Ascending aorta (tissue), 2 donors: ENCODE data around the gene HOXC11. TPM values are rescaled to one million over a fixed set of nuclear protein-coding genes. Genes with fewer than 3 reads are reported as not detected.
A peak's percentile ranks its signal among the peaks of the same experiment; 100 is the strongest.

Experiments
- DNase-seq, 2 donors: peaks; one replicate each; pipeline ENCODE4 v3.0.0-alpha.2; 2019; ENCODE audit warnings: low spot score in 2 of 2
- H3K27ac ChIP-seq, 2 donors: fragments of 200-600 bp; sonication (generic); one replicate each; pipeline ENCODE4 v1.5.1; 2016 to 2017; ENCODE audit warnings: mild to moderate bottlenecking in 1 of 2
- H3K27me3 ChIP-seq: fragments of 200-600 bp; sonication (generic); one replicate; pipeline ENCODE4 v1.5.1; 2017
- H3K36me3 ChIP-seq, 2 donors: fragments of 200-600 bp; sonication (generic); one replicate each; pipeline ENCODE4 v1.5.1; 2016
- H3K4me1 ChIP-seq, 2 donors: fragments of 200-600 bp; sonication (generic); one replicate each; pipeline ENCODE4 v1.5.1; 2016 to 2017; ENCODE audit warnings: mild to moderate bottlenecking in 1 of 2
- H3K4me3 ChIP-seq, 2 donors: fragments of 200-600 bp; sonication (generic); one replicate each; pipeline ENCODE4 v1.5.1; 2016 to 2017; ENCODE audit warnings: mild to moderate bottlenecking in 1 of 2
- H3K9me3 ChIP-seq, 2 donors: fragments of 200-600 bp; sonication (generic); one replicate each; pipeline ENCODE4 v1.5.1; 2016
- CTCF ChIP-seq, 3 experiments: fragments of 200-600 bp in 2 of 3; fragments of 450-650 bp in 1 of 3; sonication (generic) in 2 of 3; IDR thresholded peaks; one replicate each; pipeline ENCODE4 v1.5.1; 2016 to 2019; ENCODE audit warnings: antibody characterized with exemption in 3 of 3, mild to moderate bottlenecking in 1 of 3, moderate library complexity in 1 of 3
- intact Hi-C: fragments of 100-400 bp; cut with DNase I; formaldehyde crosslinking; loops from one replicate; pipeline ENCODE4 v1.15.1; 2023
- total RNA-seq: library from RNA; depleted of rRNA; stranded (reverse); fragments of >200 nt; gene quantifications from one replicate; pipeline ENCODE4 v1.1.0, GENCODE V29; 2016

The HOXC11 gene
- total RNA-seq, 1 donor from 2014 or later = 0.32 TPM

- no peaks in the 10 kb centered on the region for H3K36me3 ChIP-seq
- no peaks in the 10 kb centered on the region for H3K9me3 ChIP-seq
- H3K4me3 ChIP-seq = no peak overlapping the region
- H3K4me1 ChIP-seq = peaks cover 11 to 25% of the 10 kb centered on the region in 2 donors
- TF ChIP-seq CTCF (IDR thresholded peaks at IDR 0.05) = no peak
- intact Hi-C loops = no loop called here
- no peak for DNase-seq
- H3K27ac ChIP-seq = no peak overlapping the region
- peaks cover 60% of the 10 kb centered on the region for H3K27me3 ChIP-seq
Measured at GRCh38 chr12:53996240-53997203, 23.6 kb downstream of the HOXC11 start.

GRCh38 chr12:53997204-53998109, 24.5 kb downstream of the HOXC11 start:
- no peaks in the 10 kb centered on the region for H3K9me3 ChIP-seq
- no peak overlapping the region for H3K4me3 ChIP-seq
- H3K36me3 ChIP-seq = no peaks in the 10 kb centered on the region
- H3K4me1 ChIP-seq = peaks cover 11 to 25% of the 10 kb centered on the region in 2 donors
- intact Hi-C loops = no loop called here
- no peak for DNase-seq
- H3K27ac ChIP-seq = no peak overlapping the region
- no peak for TF ChIP-seq CTCF (IDR thresholded peaks at IDR 0.05)
- peaks cover 54% of the 10 kb centered on the region for H3K27me3 ChIP-seq

- H3K4me1 ChIP-seq = peaks cover 11 to 25% of the 10 kb centered on the region in 2 donors
- H3K36me3 ChIP-seq = no peaks in the 10 kb centered on the region
- no peaks in the 10 kb centered on the region for H3K9me3 ChIP-seq
- no peak overlapping the region for H3K4me3 ChIP-seq
- H3K27me3 ChIP-seq = peaks cover 51% of the 10 kb centered on the region
- intact Hi-C loops = no loop called here
- H3K27ac ChIP-seq = no peak overlapping the region
- no peak for DNase-seq
- TF ChIP-seq CTCF (IDR thresholded peaks at IDR 0.05) = no peak
Measured at GRCh38 chr12:53998110-53998899, 25.4 kb downstream of the HOXC11 start.

- H3K9me3 ChIP-seq = no peaks in the 10 kb centered on the region
- peaks cover 45% of the 10 kb centered on the region for H3K27me3 ChIP-seq
- H3K4me1 ChIP-seq = peaks cover 11 to 25% of the 10 kb centered on the region in 2 donors
- TF ChIP-seq CTCF (IDR thresholded peaks at IDR 0.05) = no peak
- H3K36me3 ChIP-seq = no peaks in the 10 kb centered on the region
- DNase-seq = no peak
- no peak overlapping the region for H3K4me3 ChIP-seq
- intact Hi-C loops = no loop called here
- no peak overlapping the region for H3K27ac ChIP-seq
Measured at GRCh38 chr12:53998900-53999236, 25.9 kb downstream of the HOXC11 start.

GRCh38 chr12:53999559-54000115, 26.7 kb downstream of the HOXC11 start:
- no peaks in the 10 kb centered on the region for H3K36me3 ChIP-seq
- H3K27ac ChIP-seq = no peak overlapping the region
- H3K4me1 ChIP-seq = peaks cover 4 to 18% of the 10 kb centered on the region in 2 donors
- no peak for DNase-seq
- H3K27me3 ChIP-seq = peaks cover 37% of the 10 kb centered on the region
- H3K9me3 ChIP-seq = no peaks in the 10 kb centered on the region
- no peak for TF ChIP-seq CTCF (IDR thresholded peaks at IDR 0.05)
- peak overlapping the region; percentile 61 to 62 for H3K4me3 ChIP-seq
- intact Hi-C loops = no loop called here
